Esophagus squamous epithelium (tissue), 5 donors: Measurements from ENCODE around the gene IRF2BP2. TPM values are rescaled to one million over a fixed set of nuclear protein-coding genes. Genes with fewer than 3 reads are reported as not detected.

Experiments
- DNase-seq: peaks from one replicate; lab custom pipeline; 2025; lab: John Stamatoyannopoulos, UW
- H3K27ac ChIP-seq, 4 donors: fragments of 200-600 bp; sonication (generic); one replicate each; pipeline ENCODE4 v1.5.1; 2016 to 2019; ENCODE audit warnings: mild to moderate bottlenecking in 1 of 4
- H3K27me3 ChIP-seq, 4 donors: fragments of 200-600 bp; sonication (generic); 1 replicate in 3 of 4; 2 replicates in 1 of 4; pipeline versions ENCODE4 v1.5.1 to v1.6.0; 2017 to 2021; ENCODE audit warnings: antibody characterized with exemption in 1 of 4
- H3K36me3 ChIP-seq, 3 donors: fragments of 200-600 bp; sonication (generic); one replicate each; pipeline ENCODE4 v1.5.1; 2016 to 2019
- H3K4me1 ChIP-seq, 3 donors: fragments of 200-600 bp; sonication (generic); one replicate each; pipeline ENCODE4 v1.5.1; 2017 to 2019
- H3K4me3 ChIP-seq, 4 donors: fragments of 200-600 bp; sonication (generic); 1 replicate in 3 of 4; 2 replicates in 1 of 4; pipeline ENCODE4 v1.5.1; 2016 to 2019; ENCODE audit warnings: mild to moderate bottlenecking in 2 of 4, moderate library complexity in 1 of 4
- H3K9me3 ChIP-seq, 3 donors: fragments of 200-600 bp; sonication (generic); one replicate each; pipeline ENCODE4 v1.5.1; 2016 to 2019
- POLR2A ChIP-seq, 4 donors: fragments of 450-650 bp; IDR thresholded peaks; one replicate each; pipeline ENCODE4 v1.6.1; 2017; ENCODE audit warnings: antibody characterized with exemption in 4 of 4, mild to moderate bottlenecking in 4 of 4, moderate library complexity in 3 of 4
- WGBS, 2 donors: methylation state at CpG; one replicate each; pipeline ENCODE4 v1.1.5; 2018; 5-methylcytosine and 5-hydroxymethylcytosine counted together
- intact Hi-C: fragments of 100-400 bp; cut with DNase I; formaldehyde crosslinking; loops from one replicate; pipeline ENCODE4 v1.15.0; 2022
- total RNA-seq, 4 donors: library from RNA; depleted of rRNA; stranded (reverse); fragments of >200 nt; gene quantifications; one replicate each; pipeline ENCODE4 v1.1.0, GENCODE V29; 2016
- TF ChIP-seq, protein P1 (sequence below), 6 experiments: fragments of 450-650 bp in 4 of 6; fragments of 200-600 bp in 2 of 6; sonication (generic) in 2 of 6; IDR thresholded peaks; one replicate each; pipeline ENCODE4 v1.5.1; 2016 to 2019; ENCODE audit warnings: antibody characterized with exemption in 6 of 6, mild to moderate bottlenecking in 4 of 6, moderate library complexity in 4 of 6
- donor health status: DM: yes; HTN: yes; CAD: no.

Gene IRF2BP2
- total RNA-seq, 4 donors from 2014 or later: 52.5 to 66.8 (median 57.6) TPM

GRCh38 chr1:234570329-234571120 is 39.5 kb downstream of the IRF2BP2 start:
- peaks cover under 1 to 14% (median 3%) of the 10 kb centered on the region in 3 donors for H3K4me1 ChIP-seq
- 90 to 94% methylated on average over 4 of the region's 6 CpGs for WGBS, 2 donors
- H3K9me3 ChIP-seq: no peaks in the 10 kb centered on the region
- no peak overlapping the region for H3K4me3 ChIP-seq
- intact Hi-C loops: no loop called here
- H3K36me3 ChIP-seq: no peaks in the 10 kb centered on the region
- H3K27ac ChIP-seq: no peak overlapping the region
- DNase-seq: no peak
- no peaks in the 10 kb centered on the region for H3K27me3 ChIP-seq
- no peak for TF ChIP-seq POLR2A (IDR thresholded peaks at IDR 0.05)
- TF ChIP-seq, protein P1, sequence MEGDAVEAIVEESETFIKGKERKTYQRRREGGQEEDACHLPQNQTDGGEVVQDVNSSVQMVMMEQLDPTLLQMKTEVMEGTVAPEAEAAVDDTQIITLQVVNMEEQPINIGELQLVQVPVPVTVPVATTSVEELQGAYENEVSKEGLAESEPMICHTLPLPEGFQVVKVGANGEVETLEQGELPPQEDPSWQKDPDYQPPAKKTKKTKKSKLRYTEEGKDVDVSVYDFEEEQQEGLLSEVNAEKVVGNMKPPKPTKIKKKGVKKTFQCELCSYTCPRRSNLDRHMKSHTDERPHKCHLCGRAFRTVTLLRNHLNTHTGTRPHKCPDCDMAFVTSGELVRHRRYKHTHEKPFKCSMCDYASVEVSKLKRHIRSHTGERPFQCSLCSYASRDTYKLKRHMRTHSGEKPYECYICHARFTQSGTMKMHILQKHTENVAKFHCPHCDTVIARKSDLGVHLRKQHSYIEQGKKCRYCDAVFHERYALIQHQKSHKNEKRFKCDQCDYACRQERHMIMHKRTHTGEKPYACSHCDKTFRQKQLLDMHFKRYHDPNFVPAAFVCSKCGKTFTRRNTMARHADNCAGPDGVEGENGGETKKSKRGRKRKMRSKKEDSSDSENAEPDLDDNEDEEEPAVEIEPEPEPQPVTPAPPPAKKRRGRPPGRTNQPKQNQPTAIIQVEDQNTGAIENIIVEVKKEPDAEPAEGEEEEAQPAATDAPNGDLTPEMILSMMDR (IDR thresholded peaks at IDR 0.05): no peak

DNA sequence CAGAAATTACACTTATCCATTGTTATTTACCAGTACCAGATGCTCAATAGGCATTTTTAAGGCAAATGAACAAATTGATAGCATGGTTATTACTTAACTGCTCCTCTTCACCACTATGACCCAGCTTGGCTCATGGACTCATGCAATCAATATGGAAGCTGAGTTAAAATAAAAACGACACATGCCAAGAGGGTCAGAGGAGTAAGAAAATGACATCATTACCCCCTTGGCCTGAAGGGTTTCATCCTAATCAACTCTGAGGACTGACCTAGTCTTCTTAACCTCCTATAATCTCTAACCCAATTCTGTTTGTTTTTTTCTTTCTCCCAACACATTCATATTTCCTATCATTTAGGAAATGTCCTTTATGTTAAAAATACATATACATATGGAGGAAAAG is 41.6 kb downstream of the IRF2BP2 start:
- 75 to 95% methylated on average over 1 of the region's 1 CpG for WGBS, 2 donors
- Histone ChIP-seq H3K4me3 (no peak overlapping the region), H3K9me3 (no peaks in the 10 kb centered on the region), H3K4me1 (peaks cover 3 to 28% (median 6%) of the 10 kb centered on the region in 3 donors), H3K27me3 (no peaks in the 10 kb centered on the region), H3K36me3 (no peaks in the 10 kb centered on the region), H3K27ac (no peak overlapping the region)
- TF ChIP-seq, protein P1 (IDR thresholded peaks at IDR 0.05): no peak
- TF ChIP-seq POLR2A (IDR thresholded peaks at IDR 0.05): no peak
- intact Hi-C loops: no loop called here
- DNase-seq: no peak

DNA sequence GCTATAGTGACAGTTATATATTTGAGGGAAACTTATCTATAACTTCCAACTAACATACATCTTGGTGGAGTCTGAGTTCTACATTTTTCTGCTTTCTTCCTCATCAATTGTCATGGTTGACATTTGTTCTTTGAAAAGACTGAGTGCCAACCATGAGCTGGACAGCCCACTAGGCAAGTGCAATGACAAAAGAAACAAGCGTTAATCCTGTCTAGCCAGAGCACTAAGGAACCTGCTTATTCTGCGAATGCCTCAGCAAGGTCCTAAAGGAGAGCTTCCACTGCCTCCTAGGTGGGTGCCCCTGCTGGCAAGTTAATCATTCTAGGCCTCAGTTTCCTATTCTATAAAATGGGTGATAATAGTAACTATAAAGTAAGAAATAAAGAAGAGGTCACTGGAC is 44.8 kb downstream of the IRF2BP2 start:
- Histone ChIP-seq H3K4me1 (peaks cover 6 to 40% (median 7%) of the 10 kb centered on the region in 3 donors), H3K36me3 (no peaks in the 10 kb centered on the region), H3K27me3 (no peaks in the 10 kb centered on the region), H3K4me3 (no peak overlapping the region), H3K9me3 (no peaks in the 10 kb centered on the region), H3K27ac (peak overlapping the region; percentile 28 to 79 (median 70))
- TF ChIP-seq POLR2A (IDR thresholded peaks at IDR 0.05): no peak
- TF ChIP-seq, protein P1 (IDR thresholded peaks at IDR 0.05): no peak
- WGBS, 2 donors: 59 to 83% methylated on average over 1 to 2 of the region's 2 CpGs
- no peak for DNase-seq
- intact Hi-C loops: no loop called here

GRCh38 chr1:234564035-234565029 is 45.6 kb downstream of the IRF2BP2 start:
- intact Hi-C loops: no loop called here
- Histone ChIP-seq H3K9me3 (no peaks in the 10 kb centered on the region), H3K27ac (peak overlapping the region; percentile 28 to 79 (median 70)), H3K4me1 (peaks cover 6 to 44% (median 7%) of the 10 kb centered on the region in 3 donors), H3K4me3 (no peak overlapping the region), H3K36me3 (no peaks in the 10 kb centered on the region), H3K27me3 (no peaks in the 10 kb centered on the region)
- 33 to 47% methylated on average over 7 of the region's 7 CpGs for WGBS, 2 donors
- no peak for TF ChIP-seq POLR2A (IDR thresholded peaks at IDR 0.05)
- TF ChIP-seq, protein P1 (IDR thresholded peaks at IDR 0.05): peak in 1 of 6 experiments; percentile 17
- DNase-seq: no peak
